Mesenchymal stem cell (in vitro differentiated cells and primary cell): ENCODE data around the gene RASEF.

ENCODE experiments used
- DNase-seq: peaks from one replicate; pipeline ENCODE4 v3.0.0-alpha.2; 2013
- H2AFZ ChIP-seq: one replicate; pipeline ENCODE4 v1.6.1; 2013; ENCODE audit warnings: low read depth, mild to moderate bottlenecking, control low read depth, inconsistent platforms, low read length, moderate library complexity
- H2AK5ac ChIP-seq: 2 replicates; pipeline ENCODE4 v1.6.1; 2013; ENCODE audit warnings: low read length, moderate library complexity, mild to moderate bottlenecking, inconsistent platforms; ENCODE audit not compliant: severe bottlenecking
- H2BK120ac ChIP-seq: one replicate; pipeline ENCODE4 v1.6.1; 2013; ENCODE audit warnings: low read depth, mild to moderate bottlenecking, inconsistent platforms, low read length, moderate library complexity
- H2BK12ac ChIP-seq, 2 experiments: one replicate each; pipeline ENCODE4 v1.6.1; 2013; ENCODE audit warnings: inconsistent platforms in 2 of 2, low read length in 2 of 2, mild to moderate bottlenecking in 2 of 2, moderate library complexity in 2 of 2, control low read depth in 1 of 2
- H2BK15ac ChIP-seq: one replicate; pipeline ENCODE4 v1.6.1; 2013; ENCODE audit warnings: mild to moderate bottlenecking, low read depth, inconsistent platforms; ENCODE audit not compliant: poor library complexity, severe bottlenecking
- H2BK5ac ChIP-seq: 2 replicates; pipeline ENCODE4 v1.6.1; 2013; ENCODE audit warnings: low read depth, mild to moderate bottlenecking, low read length, control low read depth, inconsistent platforms; ENCODE audit not compliant: poor library complexity, severe bottlenecking
- H3K14ac ChIP-seq, 2 experiments: one replicate each; pipeline ENCODE4 v1.6.1; 2013; ENCODE audit warnings: inconsistent platforms in 2 of 2, low read length in 2 of 2, control low read depth in 1 of 2, mild to moderate bottlenecking in 1 of 2, moderate library complexity in 1 of 2
- H3K18ac ChIP-seq, 2 experiments: one replicate each; pipeline ENCODE4 v1.6.1; 2013; ENCODE audit warnings: inconsistent platforms in 2 of 2, low read length in 2 of 2, control low read depth in 1 of 2, low read depth in 1 of 2, mild to moderate bottlenecking in 1 of 2
- H3K23ac ChIP-seq, 2 experiments: one replicate each; pipeline ENCODE4 v1.6.1; 2013; ENCODE audit warnings: inconsistent platforms in 2 of 2, low read length in 2 of 2, mild to moderate bottlenecking in 2 of 2, moderate library complexity in 2 of 2, control low read depth in 1 of 2
- H3K27ac ChIP-seq: 2 replicates; pipeline ENCODE4 v1.5.1; 2013; ENCODE audit warnings: mild to moderate bottlenecking, moderate library complexity, low read length, control low read depth, inconsistent platforms; ENCODE audit not compliant: poor library complexity, severe bottlenecking
- H3K27me3 ChIP-seq, 2 experiments: 2 replicates each; pipeline versions ENCODE4 v1.6.1 to v1.7.0; 2013; ENCODE audit warnings: low read length in 2 of 2, mild to moderate bottlenecking in 2 of 2, moderate library complexity in 2 of 2, control low read depth in 1 of 2, inconsistent platforms in 1 of 2; ENCODE audit not compliant: control insufficient read depth in 1 of 2, insufficient read depth in 1 of 2
- H3K36me3 ChIP-seq, 2 experiments: 2 replicates each; pipeline versions ENCODE4 v1.6.1 to v1.7.0; 2013; ENCODE audit warnings: low read length in 2 of 2, control low read depth in 1 of 2, inconsistent platforms in 1 of 2, low read depth in 1 of 2, mild to moderate bottlenecking in 1 of 2; ENCODE audit not compliant: insufficient read depth in 2 of 2, control insufficient read depth in 1 of 2
- H3K4ac ChIP-seq, 2 experiments: one replicate each; pipeline ENCODE4 v1.6.1; 2013; ENCODE audit warnings: inconsistent platforms in 2 of 2, low read length in 2 of 2, mild to moderate bottlenecking in 2 of 2, moderate library complexity in 2 of 2, control low read depth in 1 of 2, low read depth in 1 of 2
- H3K4me1 ChIP-seq: 2 replicates; pipeline ENCODE4 v1.6.1; 2013; ENCODE audit warnings: low read depth, low read length, control low read depth; ENCODE audit not compliant: control insufficient read depth, insufficient read depth
- H3K4me2 ChIP-seq: 2 replicates; pipeline ENCODE4 v1.6.1; 2013; ENCODE audit warnings: low read length, mild to moderate bottlenecking, inconsistent platforms; ENCODE audit not compliant: poor library complexity, severe bottlenecking
- H3K4me3 ChIP-seq, 2 experiments: 2 replicates each; pipeline versions ENCODE4 v1.5.1 to v1.7.0; 2013; ENCODE audit warnings: low read length in 2 of 2, mild to moderate bottlenecking in 2 of 2, control low read depth in 1 of 2, low read depth in 1 of 2; ENCODE audit not compliant: insufficient read depth in 1 of 2
- H3K79me1 ChIP-seq: replicated peaks from 2 replicates; pipeline ENCODE4 v1.6.1; 2013; ENCODE audit warnings: mild to moderate bottlenecking, control low read depth, low read length, inconsistent platforms; ENCODE audit not compliant: poor library complexity, severe bottlenecking
- H3K9ac ChIP-seq: 2 replicates; pipeline ENCODE4 v1.7.0; 2013; ENCODE audit warnings: mild to moderate bottlenecking, low read length, moderate library complexity
- H3K9me3 ChIP-seq: 2 replicates; pipeline ENCODE4 v1.7.0; 2013; ENCODE audit warnings: mild to moderate bottlenecking, low read length; ENCODE audit not compliant: control insufficient read depth
- H4K8ac ChIP-seq: one replicate; pipeline ENCODE4 v1.6.1; 2013; ENCODE audit warnings: inconsistent platforms, mild to moderate bottlenecking, low read length, moderate library complexity
- H4K91ac ChIP-seq: one replicate; pipeline ENCODE4 v1.6.1; 2013; ENCODE audit warnings: mild to moderate bottlenecking, low read length, inconsistent platforms
- WGBS: methylation state at CpG from one replicate; pipeline ENCODE4 v1.1.7; 2013; ENCODE audit warnings: mixed read lengths; 5-methylcytosine and 5-hydroxymethylcytosine counted together

Gene RASEF

GRCh38 chr9:82988488-82988887 lies 74.5 kb downstream of the RASEF start:
- H2AK5ac ChIP-seq, result no peak overlapping the region
- no peak overlapping the region for H4K8ac ChIP-seq
- H3K14ac ChIP-seq, result peak overlapping the region in 1 of 2 experiments; percentile 36
- no peak overlapping the region for H3K27ac ChIP-seq
- H3K4me2 ChIP-seq, result no peak overlapping the region
- no peak overlapping the region for H3K4ac ChIP-seq
- H3K18ac ChIP-seq, result peak overlapping the region in 1 of 2 experiments; percentile 56
- H2BK12ac ChIP-seq, result no peak overlapping the region
- H3K4me1 ChIP-seq, result no peaks in the 10 kb centered on the region
- no peak overlapping the region for H2BK5ac ChIP-seq
- no peak overlapping the region for H4K91ac ChIP-seq
- no peaks in the 10 kb centered on the region for H3K79me1 ChIP-seq
- no peak overlapping the region for H2BK15ac ChIP-seq
- no peak for DNase-seq
- H3K9me3 ChIP-seq, result no peaks in the 10 kb centered on the region
- H2AFZ ChIP-seq, result no peak overlapping the region
- no peaks in the 10 kb centered on the region for H3K36me3 ChIP-seq
- H3K4me3 ChIP-seq, result no peak overlapping the region
- H2BK120ac ChIP-seq, result no peak overlapping the region
- no peak overlapping the region for H3K9ac ChIP-seq
- 94% methylated on average over 9 of the region's 9 CpGs for WGBS
- H3K27me3 ChIP-seq, result no peaks in the 10 kb centered on the region
- H3K23ac ChIP-seq, result no peak overlapping the region

GRCh38 chr9:82987370-82988189 lies 75.4 kb downstream of the RASEF start:
- no peak for DNase-seq
- H3K14ac ChIP-seq, result no peak overlapping the region
- H3K9me3 ChIP-seq, result no peaks in the 10 kb centered on the region
- H3K27ac ChIP-seq, result no peak overlapping the region
- H2BK5ac ChIP-seq, result no peak overlapping the region
- H2AFZ ChIP-seq, result no peak overlapping the region
- no peak overlapping the region for H3K18ac ChIP-seq
- H3K9ac ChIP-seq, result no peak overlapping the region
- no peak overlapping the region for H4K8ac ChIP-seq
- H3K4me2 ChIP-seq, result no peak overlapping the region
- no peak overlapping the region for H3K4me3 ChIP-seq
- H2BK15ac ChIP-seq, result no peak overlapping the region
- H2AK5ac ChIP-seq, result no peak overlapping the region
- H2BK120ac ChIP-seq, result no peak overlapping the region
- H3K23ac ChIP-seq, result no peak overlapping the region
- 83% methylated on average over 3 of the region's 5 CpGs for WGBS
- H3K4me1 ChIP-seq, result no peaks in the 10 kb centered on the region
- H3K79me1 ChIP-seq, result no peaks in the 10 kb centered on the region
- no peak overlapping the region for H3K4ac ChIP-seq
- H3K36me3 ChIP-seq, result no peaks in the 10 kb centered on the region
- H2BK12ac ChIP-seq, result no peak overlapping the region
- H3K27me3 ChIP-seq, result no peaks in the 10 kb centered on the region
- no peak overlapping the region for H4K91ac ChIP-seq

- H2AK5ac ChIP-seq, result no peak overlapping the region
- H3K9me3 ChIP-seq, result no peaks in the 10 kb centered on the region
- H3K4ac ChIP-seq, result no peak overlapping the region
- H3K14ac ChIP-seq, result no peak overlapping the region
- H2AFZ ChIP-seq, result no peak overlapping the region
- DNase-seq, result no peak
- no peak overlapping the region for H3K9ac ChIP-seq
- no peak overlapping the region for H3K27ac ChIP-seq
- H3K18ac ChIP-seq, result no peak overlapping the region
- no peaks in the 10 kb centered on the region for H3K4me1 ChIP-seq
- WGBS, result 100% methylated on average over 1 of the region's 1 CpG
- H2BK120ac ChIP-seq, result no peak overlapping the region
- H3K36me3 ChIP-seq, result no peaks in the 10 kb centered on the region
- H4K91ac ChIP-seq, result no peak overlapping the region
- H2BK15ac ChIP-seq, result no peak overlapping the region
- H3K27me3 ChIP-seq, result no peaks in the 10 kb centered on the region
- H2BK5ac ChIP-seq, result no peak overlapping the region
- no peak overlapping the region for H3K4me2 ChIP-seq
- H4K8ac ChIP-seq, result no peak overlapping the region
- H3K23ac ChIP-seq, result no peak overlapping the region
- no peak overlapping the region for H3K4me3 ChIP-seq
- no peaks in the 10 kb centered on the region for H3K79me1 ChIP-seq
- no peak overlapping the region for H2BK12ac ChIP-seq
Observed at GRCh38 chr9:82981552-82981951, 81.4 kb downstream of the RASEF start.

GRCh38 chr9:82975176-82975575 lies 87.8 kb downstream of the RASEF start:
- WGBS, result 93% methylated on average over 5 of the region's 6 CpGs

More at GRCh38 chr9:82975176-82975575, 87.8 kb downstream of the RASEF start:
- H3K9me3 ChIP-seq, result peaks cover 2% of the 10 kb centered on the region
- peaks cover 0 to 4% of the 10 kb centered on the region in 2 experiments for H3K27me3 ChIP-seq
- DNase-seq, result no peak
- H4K8ac ChIP-seq, result no peak overlapping the region
- no peak overlapping the region for H4K91ac ChIP-seq
- no peaks in the 10 kb centered on the region for H3K36me3 ChIP-seq
- H2BK5ac ChIP-seq, result no peak overlapping the region
- no peak overlapping the region for H2BK120ac ChIP-seq
- no peak overlapping the region for H3K9ac ChIP-seq
- no peak overlapping the region for H2AFZ ChIP-seq
- no peak overlapping the region for H3K4me3 ChIP-seq
- H3K18ac ChIP-seq, result no peak overlapping the region
- H2BK15ac ChIP-seq, result no peak overlapping the region
- H3K4me2 ChIP-seq, result no peak overlapping the region
- H2AK5ac ChIP-seq, result no peak overlapping the region
- no peak overlapping the region for H2BK12ac ChIP-seq
- H3K79me1 ChIP-seq, result no peaks in the 10 kb centered on the region
- no peaks in the 10 kb centered on the region for H3K4me1 ChIP-seq
- H3K23ac ChIP-seq, result no peak overlapping the region
- H3K27ac ChIP-seq, result no peak overlapping the region
- H3K14ac ChIP-seq, result peak overlapping the region in 1 of 2 experiments; percentile 22
- H3K4ac ChIP-seq, result no peak overlapping the region
